Measurements from ENCODE around the gene ARL4C.

ARL4C gene

DNA sequence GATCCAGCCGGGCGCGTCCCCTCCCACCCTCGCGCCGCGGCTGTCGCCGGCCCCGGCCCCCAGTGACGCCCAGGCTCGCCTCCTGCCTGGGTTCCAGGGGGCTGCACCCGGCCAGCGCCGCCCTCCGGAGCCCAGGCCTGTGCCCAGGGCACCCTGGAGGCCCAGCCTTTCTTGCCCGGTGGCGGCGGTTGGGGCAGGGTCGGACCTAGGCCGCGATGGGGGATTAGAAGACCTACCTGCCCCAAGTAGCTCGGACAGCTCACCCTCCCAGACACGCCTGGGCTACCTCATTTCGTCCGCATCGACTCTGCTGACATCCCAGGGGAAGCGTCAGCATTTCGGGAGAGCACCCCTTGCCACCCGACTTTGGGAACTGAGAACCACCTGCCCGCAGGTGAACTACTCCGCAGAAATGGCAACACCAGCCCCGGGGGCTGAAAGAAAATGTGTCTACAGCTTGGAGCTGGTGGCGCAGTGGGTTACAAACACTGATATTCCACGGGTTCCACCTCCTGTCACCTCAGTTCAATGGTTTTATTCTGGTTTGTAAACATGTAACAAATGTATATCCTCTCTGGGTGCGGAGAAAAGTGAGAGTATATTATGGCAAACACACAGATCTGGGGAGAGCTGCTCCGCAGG, 834 bp upstream of the ARL4C start:
- DNase-seq: no peak

DNA sequence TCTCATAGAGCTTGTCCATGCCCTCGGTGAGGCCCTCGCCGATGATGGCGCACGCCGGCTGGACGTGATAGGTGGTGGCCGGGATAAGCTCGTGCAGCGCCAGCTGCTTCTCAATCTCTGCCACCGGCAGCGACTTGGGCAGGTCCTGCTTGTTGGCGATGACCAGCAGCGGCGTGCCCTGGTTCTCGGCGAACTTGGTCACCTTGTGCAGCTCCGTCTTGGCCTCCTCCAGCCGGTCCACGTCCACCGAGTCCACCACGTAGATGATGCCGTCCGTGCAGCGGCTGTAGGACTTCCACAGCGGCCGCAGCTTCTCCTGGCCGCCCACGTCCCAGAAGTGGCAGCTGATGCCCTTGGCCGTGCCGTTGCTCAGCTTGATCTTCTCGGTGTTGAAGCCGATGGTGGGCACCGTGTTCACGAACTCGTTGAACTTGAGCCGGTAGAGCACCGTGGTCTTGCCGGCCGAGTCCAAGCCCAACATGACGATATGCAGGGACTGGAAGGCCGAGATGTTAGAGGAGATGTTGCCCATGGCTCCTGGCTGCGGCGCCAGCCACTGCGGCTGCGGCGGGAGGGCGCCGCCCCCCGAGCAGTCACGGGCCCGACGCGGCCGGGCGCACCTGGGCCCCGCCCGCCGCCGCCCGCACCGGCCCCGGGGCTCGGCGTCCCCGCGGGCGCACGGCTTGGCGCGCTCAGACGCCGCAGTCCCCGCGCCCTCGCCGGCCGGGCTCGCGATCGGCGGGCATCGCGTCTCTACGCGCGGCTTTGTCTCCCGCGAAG, 636 bp downstream of the ARL4C start:
- peak; percentile 63 for DNase-seq

DNA sequence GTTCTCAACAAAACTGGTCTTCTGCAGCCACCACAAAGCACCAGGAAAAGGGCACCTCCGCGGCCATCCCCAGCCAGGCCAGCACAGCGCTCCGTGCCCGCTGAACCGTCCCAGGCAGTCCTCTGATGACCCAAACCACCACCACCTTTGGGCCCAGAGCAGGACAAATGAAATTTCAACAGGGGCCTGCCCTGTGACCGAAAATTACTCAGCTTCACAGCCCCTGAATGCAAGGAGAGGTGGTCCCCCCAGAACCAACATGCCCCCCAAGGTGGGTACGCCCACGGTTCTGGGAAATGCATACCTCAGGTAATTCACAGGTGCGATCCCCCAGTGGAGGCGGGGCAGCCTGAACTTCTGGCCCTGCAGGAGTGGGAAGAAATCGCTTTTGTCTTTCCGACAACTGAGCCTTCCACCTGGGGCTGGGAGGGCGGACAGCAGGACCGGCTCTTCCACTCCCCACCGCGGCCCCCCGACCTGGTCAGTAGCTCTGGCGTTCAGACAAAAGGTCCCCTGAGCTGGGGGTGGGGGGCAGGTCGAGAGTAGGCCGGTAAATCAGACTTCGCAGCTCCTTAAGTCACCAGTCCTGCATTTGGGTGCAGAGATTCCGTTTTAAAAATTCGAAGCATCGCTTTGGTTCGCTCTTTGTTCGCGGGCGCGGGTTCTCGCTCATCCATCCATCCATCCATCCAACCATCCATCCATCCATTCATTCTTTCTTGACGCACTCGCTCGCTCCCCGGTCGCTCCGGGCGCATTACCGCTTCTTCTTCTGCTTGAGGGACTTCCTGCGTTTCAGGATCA, 1.4 kb downstream of the ARL4C start:
- peak; percentile 41 for DNase-seq

DNA sequence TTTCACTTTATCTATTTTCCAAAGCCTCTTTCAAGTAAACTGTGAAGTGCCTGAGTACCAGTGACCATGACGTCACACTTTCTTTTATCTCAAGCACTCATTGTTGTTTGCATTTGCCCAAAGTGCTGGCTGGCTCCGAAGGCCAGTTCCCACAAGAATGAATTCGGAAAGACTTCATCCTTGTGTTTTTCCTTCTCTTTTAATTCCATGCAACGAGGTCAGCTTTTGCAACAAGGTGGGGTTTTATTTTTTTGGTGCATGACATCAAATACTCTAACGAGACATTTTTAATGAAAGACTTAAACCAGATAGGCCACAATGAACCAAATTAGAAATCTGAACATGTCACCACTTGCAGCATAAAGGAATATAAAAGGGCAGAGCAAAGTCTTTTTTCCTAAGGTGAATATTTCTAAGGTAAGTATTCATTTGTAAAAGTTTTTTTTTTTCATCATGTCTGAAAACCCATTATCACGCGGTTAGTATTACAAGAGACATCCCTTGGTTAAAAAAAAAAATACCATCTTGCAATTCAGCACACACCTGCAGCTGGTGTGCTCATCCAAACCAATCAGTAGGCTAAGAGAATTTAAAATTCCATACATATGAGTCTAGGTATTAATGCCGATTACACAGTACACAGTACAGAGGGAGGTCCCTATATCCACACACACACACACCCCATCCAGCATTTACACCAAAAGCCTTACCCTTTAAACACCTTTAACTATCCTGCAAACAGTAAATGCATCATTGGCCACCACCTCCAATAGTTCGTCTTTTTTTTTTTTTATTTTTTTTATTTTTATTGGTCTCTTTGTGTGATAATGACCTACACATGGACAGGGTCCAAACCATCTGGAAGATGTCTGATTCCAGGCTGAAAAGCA, 2.3 kb downstream of the ARL4C start:
- DNase-seq: peak; percentile 72

DNA sequence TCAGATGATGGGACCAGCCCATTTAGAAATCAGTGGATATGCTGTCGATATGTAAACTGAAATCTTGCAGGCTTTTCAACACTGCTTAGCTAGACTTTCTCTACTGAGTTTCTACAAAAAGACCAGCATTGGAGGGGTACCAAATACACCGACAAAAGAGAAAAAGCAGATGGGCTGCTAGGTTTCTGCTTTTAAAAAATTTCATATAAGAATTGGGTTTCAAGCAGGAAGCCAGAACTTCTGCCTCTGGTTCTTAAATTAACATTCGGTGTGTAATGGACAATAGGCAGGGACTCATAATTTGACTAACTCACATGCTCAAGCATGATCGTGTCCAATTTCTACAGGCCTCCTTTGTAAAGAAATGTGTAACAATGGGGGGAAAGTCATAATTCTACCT, 3.1 kb downstream of the ARL4C start:
- DNase-seq: peak; percentile 36

DNA sequence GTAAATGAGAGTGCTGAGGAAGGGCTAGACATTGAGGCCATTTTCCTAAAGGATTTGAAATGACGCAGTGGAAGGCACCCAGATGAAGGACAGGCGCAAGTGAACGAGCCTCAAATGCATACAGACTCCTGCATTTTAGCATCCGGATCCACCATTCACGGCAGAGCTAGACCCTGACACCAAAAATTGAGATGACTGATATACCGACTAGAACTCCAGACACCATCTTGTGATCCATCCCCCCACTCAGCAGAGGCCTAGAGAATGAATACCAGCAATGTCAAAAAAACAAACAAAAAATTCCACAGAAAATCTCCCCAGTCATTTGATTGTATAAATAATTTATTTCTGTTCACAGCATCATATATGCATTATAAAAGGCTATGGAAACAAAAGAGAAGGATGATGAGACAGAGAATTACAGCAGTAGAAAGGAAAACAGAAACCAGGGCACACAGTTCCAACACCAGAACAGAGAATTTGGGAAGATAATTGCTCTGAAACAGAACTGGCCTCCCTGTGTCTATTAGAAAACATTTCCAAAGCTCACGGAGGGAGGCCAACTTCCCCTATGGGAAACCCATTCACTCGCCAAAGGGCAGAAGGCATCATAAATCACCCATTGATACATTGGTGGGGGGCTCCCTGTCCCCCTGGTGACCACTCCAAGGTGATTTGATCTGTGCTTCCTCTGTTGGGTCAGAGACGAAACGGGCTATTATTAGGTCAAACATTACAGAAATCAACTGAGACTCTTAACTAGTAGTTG, 4.0 kb downstream of the ARL4C start:
- peak; percentile 40 for DNase-seq

DNA sequence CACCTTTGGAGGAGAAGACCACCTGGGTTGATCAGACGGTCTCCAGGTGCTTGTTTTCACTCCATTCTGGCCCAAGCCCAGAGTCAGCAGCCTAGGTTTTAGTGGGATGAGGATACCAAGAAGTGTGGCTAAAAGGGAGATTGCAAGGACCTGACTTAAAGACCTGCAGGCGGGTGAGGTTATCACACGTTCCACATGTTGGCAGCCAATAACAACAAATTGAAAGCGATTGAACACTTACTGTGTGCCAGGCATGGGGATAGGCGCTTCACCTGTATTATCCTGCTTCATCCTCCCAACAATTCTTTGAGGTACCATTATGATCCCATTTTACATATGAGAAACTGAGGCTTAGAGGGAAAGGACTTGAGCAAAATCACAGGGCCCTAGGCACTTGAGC, 5.0 kb downstream of the ARL4C start:
- peak; percentile 62 for DNase-seq

DNA sequence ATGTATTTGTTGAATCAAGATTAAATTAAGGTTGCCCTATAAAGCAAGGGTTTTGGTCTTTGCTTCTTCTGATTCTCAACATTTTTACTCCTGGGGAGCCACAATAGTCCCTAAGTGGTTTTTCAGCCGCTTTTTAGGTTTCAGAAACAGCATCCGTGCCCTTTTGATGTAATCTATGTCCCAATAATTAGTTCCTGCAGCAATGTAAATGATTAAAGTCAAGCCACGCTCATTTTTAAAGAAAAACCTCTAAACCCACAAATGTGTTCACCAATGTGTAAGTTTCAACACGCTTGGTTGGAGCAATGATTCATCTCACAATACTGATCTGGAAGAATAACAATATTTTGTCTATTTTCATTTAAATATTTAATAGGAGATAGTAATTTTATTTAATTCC, 5.6 kb downstream of the ARL4C start:
- peak; percentile 55 for DNase-seq

DNA sequence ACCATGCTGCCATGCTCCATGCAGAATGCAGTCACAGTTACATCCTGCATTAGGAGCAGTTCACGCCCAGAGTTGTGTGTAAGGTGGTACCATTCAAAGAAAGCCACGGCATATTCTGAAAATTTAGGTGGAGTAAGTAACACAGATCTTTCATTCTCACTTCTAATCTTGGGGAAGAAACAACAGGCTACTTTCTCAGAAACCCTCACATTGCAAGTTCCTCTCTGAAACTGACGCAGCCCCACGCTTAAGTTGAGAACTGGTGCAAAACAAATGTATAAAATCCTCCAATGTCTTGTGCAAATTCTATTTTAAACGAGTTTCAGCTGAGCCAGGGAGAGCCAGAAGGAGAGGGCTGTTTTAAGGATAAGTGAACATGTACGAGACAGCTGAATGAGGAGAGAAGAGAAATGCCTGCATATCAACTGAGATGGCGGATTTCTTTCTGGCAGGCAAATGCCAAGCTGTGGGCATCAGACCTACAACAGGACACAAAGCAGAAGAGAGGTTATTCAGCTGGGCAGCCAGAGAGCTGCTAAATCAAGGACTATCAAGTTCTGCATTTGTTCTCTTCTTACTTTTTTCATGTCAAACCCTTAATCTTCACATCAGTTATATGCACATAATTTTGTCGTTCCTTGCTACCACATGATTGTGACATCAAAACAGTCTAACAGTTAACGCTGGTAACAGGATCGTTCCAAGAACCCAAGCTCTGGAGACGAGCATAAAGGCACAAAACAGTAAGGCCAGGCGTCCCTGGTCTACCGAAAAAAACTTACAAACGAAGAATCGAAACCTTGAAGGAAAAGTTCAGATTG, 6.4 kb downstream of the ARL4C start:
- DNase-seq: peak; percentile 57

DNA sequence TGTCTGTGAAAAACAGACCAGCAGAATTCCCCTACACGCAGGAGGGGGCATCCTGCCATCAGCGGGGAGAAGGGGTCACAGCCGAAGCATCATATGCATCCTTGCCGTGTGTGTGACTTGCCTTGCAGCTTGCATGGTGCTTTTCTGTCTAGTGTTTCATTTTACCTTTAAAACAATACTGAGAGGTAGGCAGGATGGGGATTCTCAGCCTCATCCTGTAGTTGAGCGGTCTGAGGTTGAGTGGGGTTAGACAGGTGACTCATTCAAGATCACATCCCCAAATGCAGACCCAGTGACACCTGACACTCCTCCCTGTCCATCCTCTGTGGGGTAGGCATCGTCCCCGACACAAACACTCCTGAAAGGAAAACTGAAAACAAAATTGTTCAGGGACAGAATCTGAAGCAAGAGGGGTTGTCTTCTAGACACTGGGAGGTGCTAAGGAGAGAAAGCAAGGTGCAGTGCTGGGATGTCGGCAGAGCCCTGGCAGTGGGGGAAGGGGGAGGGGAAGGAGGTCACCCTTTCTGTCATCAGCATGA, 7.9 kb downstream of the ARL4C start:
- peak; percentile 89 for DNase-seq

DNA sequence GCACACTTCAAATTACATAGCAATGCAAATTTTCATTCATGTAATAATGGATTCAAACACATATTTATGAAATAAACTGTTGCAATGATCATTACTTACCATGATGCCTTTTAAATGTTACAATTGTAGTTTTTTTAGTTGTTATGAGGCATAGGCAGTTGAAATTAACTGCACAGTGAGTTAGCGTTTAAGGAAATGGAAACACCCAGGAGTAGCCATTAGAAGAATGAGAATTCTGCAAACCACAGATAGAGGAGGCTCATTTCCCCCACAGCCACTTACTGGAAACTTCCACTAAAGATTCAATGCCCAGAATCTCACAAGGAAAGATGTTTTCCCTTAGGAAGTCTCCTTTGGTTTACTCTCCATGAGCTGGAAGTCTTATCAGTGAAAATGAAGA, 8.4 kb downstream of the ARL4C start:
- DNase-seq: no peak

DNA sequence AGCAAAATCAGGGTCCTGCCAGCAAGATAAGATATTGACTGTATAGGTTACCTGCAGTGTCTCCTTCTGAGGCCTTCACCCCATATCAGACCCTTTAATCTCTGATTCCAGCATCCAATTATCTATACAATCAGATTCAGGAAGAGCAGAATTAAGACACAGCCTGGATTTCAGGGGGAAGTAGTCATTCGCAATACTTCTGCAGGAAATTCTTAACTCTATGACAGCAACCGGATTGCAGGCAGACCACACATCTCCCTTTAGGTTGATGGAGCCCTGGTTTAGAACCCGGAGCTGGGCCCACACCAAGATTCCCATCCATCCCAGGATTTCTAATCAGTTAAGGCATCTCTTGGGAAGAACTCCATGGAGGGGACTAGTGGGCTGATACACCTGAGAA, 9.5 kb downstream of the ARL4C start:
- no peak for DNase-seq

DNA sequence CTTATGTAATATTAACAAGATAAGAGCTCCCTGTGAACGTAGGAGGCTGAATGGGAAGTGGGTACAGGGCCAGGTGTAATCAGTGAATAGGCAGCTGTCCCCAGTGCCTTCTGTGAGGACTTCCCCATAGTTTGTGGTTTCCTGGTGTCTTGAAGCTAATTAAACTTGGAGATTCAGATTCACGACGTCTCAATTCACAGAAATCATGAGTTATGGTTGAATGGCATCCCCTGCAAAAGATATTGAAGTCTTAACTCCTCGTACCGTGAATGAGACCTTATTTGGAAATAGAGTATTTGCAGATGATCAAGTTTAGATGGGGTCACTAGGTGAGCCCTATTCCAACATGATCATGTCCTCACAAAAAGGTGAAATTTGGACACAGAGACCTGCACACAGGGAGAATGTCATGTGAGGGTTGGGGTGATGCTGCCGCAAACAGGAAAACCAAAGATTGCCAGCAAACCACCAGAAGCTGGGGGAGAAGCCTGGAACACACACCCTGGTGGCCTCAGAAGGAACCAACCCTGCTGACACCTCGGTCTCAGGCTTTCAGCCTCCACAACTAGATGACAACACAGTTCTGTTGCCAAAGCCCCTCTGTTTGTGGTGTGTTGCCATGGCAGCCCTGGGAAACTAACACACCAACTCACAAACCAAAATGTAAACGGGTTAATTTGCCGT, 13.2 kb downstream of the ARL4C start:
- DNase-seq: peak; percentile 94

DNA sequence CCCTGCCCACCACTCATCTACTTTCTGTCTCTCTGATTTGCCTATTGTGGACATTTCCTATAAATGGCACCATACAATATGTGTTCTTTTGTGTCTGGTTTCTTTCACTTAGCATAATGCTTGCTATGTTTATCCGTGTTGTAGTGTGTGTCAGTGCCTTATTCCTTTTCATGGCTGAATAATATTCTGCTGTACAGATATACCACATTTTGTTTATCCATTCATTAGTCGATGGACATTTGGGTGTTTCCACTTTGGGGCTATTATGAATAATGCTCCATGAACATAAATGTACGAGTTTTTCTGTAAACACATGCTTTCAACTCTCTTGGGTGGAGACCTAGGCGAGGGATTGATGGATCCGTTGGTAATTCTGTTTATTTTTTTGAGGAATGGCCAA, 15.6 kb downstream of the ARL4C start:
- DNase-seq: no peak

DNA sequence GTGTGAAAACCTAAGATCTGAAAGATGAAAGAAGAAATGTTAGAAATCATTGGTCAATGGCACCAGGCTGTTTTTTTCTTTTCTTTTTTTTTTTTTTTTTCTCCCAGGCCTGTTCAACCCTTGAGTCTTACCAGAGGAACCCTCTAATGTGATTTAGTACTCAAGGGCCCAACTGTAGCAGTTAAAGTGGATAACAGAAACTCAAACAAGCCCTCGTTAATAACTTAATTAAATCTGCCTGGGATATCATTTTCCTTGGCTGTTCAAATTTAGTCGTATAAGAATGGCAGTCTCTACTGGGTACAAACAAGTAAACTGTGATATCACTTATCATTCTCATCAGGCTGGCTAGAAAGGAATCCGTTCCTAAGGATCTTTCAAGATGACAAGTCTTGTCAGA, 16.5 kb downstream of the ARL4C start:
- no peak for DNase-seq

DNA sequence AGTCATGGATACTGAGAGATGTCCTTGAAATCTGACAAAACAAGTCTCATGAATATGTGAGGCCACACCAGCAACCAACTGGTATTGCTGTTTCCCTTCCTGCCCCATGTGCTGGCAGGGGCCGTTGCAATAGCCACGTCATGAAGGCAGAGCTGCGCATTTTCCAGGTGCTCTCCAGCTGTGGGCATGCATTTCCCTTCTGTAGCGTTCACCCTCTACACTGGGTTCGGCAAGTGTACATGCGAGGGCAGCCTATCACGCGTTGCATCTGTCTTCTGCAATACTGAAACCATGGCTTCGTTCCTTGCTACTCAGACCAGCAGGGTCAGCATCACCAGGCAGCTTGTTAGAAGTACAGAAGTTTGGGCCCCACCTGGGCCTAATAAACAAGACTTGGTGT, 17.4 kb downstream of the ARL4C start:
- no peak for DNase-seq

DNA sequence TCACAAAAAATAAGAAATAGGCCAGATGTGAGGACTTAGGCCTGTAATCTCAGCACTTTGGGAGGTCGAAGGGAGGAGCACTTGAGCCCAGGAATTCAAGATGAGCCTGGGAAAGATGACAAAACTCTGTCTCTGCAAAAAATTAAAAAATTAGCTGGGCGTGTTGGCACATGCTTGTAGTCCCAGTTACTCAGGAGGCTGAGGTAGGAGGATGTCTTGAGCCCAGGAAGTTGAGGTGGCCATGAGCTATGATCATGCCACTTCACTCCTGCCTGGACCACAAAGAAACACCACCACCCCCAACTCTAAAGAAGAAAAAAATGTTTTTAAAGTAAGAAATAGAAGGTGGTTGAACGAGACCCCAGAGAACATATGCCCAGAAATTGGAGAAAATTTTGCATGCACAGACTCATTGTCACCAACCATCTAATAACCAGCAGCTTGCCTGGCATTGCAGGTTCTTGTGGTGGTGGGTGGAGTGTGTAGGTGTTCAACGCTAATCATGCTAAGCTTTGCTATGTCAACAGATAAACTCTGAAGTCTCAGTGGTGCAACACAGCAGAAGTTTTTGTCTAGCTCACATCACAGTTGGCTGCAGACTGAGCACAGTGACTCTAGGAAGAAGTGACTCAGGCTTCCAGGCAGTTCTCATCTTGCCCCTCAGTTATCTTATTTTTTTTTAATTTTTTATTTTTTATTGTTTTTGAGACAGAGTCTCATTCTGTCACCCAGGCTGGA, 18.6 kb downstream of the ARL4C start:
- no peak for DNase-seq

DNA sequence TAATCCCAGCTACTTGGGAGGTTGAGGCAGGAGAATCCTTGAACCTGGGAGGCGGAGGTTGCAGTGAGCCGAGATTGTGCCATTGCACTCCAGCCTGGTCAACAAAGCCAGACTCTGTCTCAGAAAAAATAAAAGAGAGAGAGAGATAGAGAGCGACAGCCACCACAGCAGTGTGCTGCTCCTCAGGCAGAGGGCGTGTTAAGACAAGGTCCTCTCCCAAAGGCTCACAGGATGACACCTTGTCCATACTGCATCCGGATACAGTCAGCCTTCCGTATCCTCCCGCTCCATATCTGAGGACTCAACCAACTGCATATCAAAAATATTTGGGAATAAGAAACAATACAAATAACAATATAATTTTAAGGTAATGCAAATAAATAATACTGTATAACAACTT, 20.1 kb downstream of the ARL4C start:
- DNase-seq: no peak

DNA sequence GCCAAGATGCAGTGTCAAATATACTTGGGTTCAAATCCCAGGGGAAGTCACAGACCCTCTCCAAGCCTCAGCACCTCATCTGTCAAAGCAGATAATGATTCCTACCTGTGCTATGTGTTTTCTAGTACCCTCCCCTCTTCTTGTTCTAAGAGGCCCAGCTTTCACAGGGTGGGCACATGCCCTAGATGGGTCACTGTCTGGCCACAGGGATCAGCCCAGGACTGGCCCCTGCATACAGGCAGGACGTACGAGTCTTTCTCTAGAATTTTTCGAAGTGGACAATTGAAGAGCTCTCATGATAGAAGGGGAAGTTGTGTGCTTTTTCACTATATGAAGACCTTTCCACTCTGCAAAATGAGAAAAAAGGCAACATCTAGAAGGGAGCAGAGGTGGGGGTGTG, 22.2 kb downstream of the ARL4C start:
- no peak for DNase-seq

DNA sequence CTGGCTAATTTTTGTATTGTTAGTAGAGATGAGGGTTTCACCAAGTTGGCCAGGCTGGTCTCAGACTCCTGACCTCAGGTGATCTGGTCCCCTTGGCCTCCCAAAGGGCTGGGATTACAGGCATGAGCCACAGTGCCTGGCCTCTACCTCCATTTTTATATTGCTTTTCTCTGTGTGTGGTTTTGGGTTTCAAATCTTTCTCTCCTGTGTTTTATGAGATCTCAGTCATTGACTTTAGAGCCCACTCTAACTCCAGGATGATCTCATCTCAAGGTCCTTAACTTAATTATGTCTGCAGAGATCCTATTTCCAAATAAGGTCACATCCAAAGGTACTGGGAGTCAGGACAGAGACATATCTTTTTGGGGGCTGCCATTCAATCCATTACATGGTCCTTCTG, 24.7 kb downstream of the ARL4C start:
- no peak for DNase-seq

Data from CD4-positive, alpha-beta T cell treated with Interleukin-17A for 1 hour (primary cell).